Fibroblast of lung (primary cell): ENCODE measurements around the gene RAB11FIP5.

Experiments used
- CTCF ChIP-seq, 2 donors: IDR thresholded peaks in 1 of 2; conservative IDR thresholded peaks in 1 of 2; 1 replicate in 1 of 2; 2 replicates in 1 of 2; pipeline ENCODE4 v1.5.1; 2011 to 2012; ENCODE audit warnings: low read length in 2 of 2, control low read depth in 1 of 2, inconsistent platforms in 1 of 2, low read depth in 1 of 2, mild to moderate bottlenecking in 1 of 2
- EZH2 ChIP-seq: IDR thresholded peaks from 2 replicates; pipeline ENCODE4 v1.5.1; 2012; ENCODE audit warnings: low read length, control low read depth, mild to moderate bottlenecking; ENCODE audit errors: missing control alignments

GRCh38 chr2:73053316-73054114 is 59.2 kb downstream of the RAB11FIP5 start:
- TF ChIP-seq CTCF (conservative IDR thresholded peaks at IDR 0.05 in 1 of 2, IDR thresholded peaks at IDR 0.05 in 1 of 2; ENCODE audit: low read depth in 1 of 2, low read length in 2 of 2) (no peak), EZH2 (no peak)
